HCT116 (cell line): ENCODE measurements around the gene SCGB2B2. TPM values are rescaled to one million over a fixed set of nuclear protein-coding genes. Genes with fewer than 3 reads are reported as not detected.

ENCODE experiments used
- ATAC-seq: fragments of 200-7000 bp; cut with Tn5 transposase; 2 replicates; pipeline ENCODE4 v1.9.1; 2020; ENCODE audit warnings: mild to moderate bottlenecking, moderate library complexity
- BruUV-seq: library from RNA; stranded (reverse); fragments of 400-500 nt; replicated peaks from 2 replicates; lab custom pipeline; 2021; lab: Mats Ljungman, UMichigan
- CTCF ChIA-PET: fragments of 300-600 bp; sonication (Branson Sonifier 250); formaldehyde crosslinking; loops from one replicate; lab custom pipeline; 2021; ENCODE audit warnings: antibody characterized with exemption; lab: Charles Lee
- POLR2A ChIA-PET: fragments of 300-600, 350-600 bp; sonication (Branson Sonifier 250); formaldehyde crosslinking; loops from one replicate; lab custom pipeline; 2021; ENCODE audit warnings: antibody characterized with exemption; lab: Charles Lee
- RAD21 ChIA-PET, 2 experiments: fragments of 300-600 bp; sonication (Branson Sonifier 250); formaldehyde crosslinking; loops; one replicate each; lab custom pipeline; 2023; ENCODE audit warnings: low total read pairs in 2 of 2; ENCODE audit not compliant: uncharacterized antibody in 2 of 2, unreplicated experiment in 2 of 2, low non-redundant PET in 1 of 2; lab: Charles Lee
- DNase-seq: peaks from one replicate; pipeline ENCODE4 v3.0.0-alpha.2; 2010; ENCODE audit warnings: low read depth, low spot score
- H2AFZ ChIP-seq: fragments of 200-600 bp; shearing (Covaris generic), sonication (generic); 2 replicates; pipeline ENCODE4 v1.6.1; 2017; ENCODE audit warnings: low read depth, mixed run types, mixed read lengths, antibody characterized with exemption, low read length; ENCODE audit not compliant: poor library complexity, severe bottlenecking
- H3K27ac ChIP-seq: 2 replicates; pipeline ENCODE4 v1.5.1; 2012; ENCODE audit warnings: low read depth, low read length
- H3K27me3 ChIP-seq: fragments of 200-600 bp; sonication (generic); 2 replicates; pipeline ENCODE4 v1.6.1; 2016; ENCODE audit warnings: mixed run types, low read length, mixed read lengths; ENCODE audit not compliant: insufficient read depth
- H3K36me3 ChIP-seq, 2 experiments: fragments of 200-500 bp in 1 of 2; fragments of 200-600 bp in 1 of 2; sonication (Bioruptor generic) in 1 of 2; sonication (generic) in 1 of 2; 2 replicates each; pipeline versions ENCODE4 v1.5.1 to v1.6.1; 2014 to 2016; ENCODE audit warnings: low read length in 2 of 2, inconsistent platforms in 1 of 2, mixed read lengths in 1 of 2, mixed run types in 1 of 2; ENCODE audit not compliant: insufficient read depth in 2 of 2, control insufficient read depth in 1 of 2
- H3K4me1 ChIP-seq, 2 experiments: fragments of 200-600 bp in 1 of 2; sonication (generic) in 1 of 2; 2 replicates each; pipeline versions ENCODE4 v1.5.1 to v1.6.1; 2012 to 2017; ENCODE audit warnings: low read length in 2 of 2, inconsistent platforms in 1 of 2, mild to moderate bottlenecking in 1 of 2, mixed read lengths in 1 of 2, mixed run types in 1 of 2, moderate library complexity in 1 of 2; ENCODE audit not compliant: insufficient read depth in 2 of 2, control insufficient read depth in 1 of 2
- H3K4me2 ChIP-seq: fragments of 200-600 bp; sonication (generic); 2 replicates; pipeline ENCODE4 v1.6.1; 2017; ENCODE audit warnings: mixed run types, low read length, mixed read lengths
- H3K4me3 ChIP-seq, 2 experiments: fragments of 200-600 bp in 1 of 2; sonication (generic) in 1 of 2; replicated peaks in 1 of 2; 2 replicates each; pipeline ENCODE4 v1.5.1; 2011 to 2016; ENCODE audit warnings: low read length in 2 of 2, control low read depth in 1 of 2, low read depth in 1 of 2, mild to moderate bottlenecking in 1 of 2, mixed read lengths in 1 of 2, mixed run types in 1 of 2
- H3K79me2 ChIP-seq: fragments of 200-600 bp; sonication (generic); 2 replicates; pipeline ENCODE4 v1.6.1; 2017; ENCODE audit warnings: mild to moderate bottlenecking, mixed run types, low read length, moderate library complexity, mixed read lengths; ENCODE audit not compliant: insufficient read depth
- H3K9ac ChIP-seq: fragments of 200-600 bp; sonication (generic); 2 replicates; pipeline ENCODE4 v1.6.1; 2016; ENCODE audit warnings: low read length, mixed read lengths
- H3K9me2 ChIP-seq: fragments of 200-600 bp; sonication (generic), shearing (Covaris generic); 2 replicates; pipeline ENCODE4 v1.6.1; 2017; ENCODE audit warnings: mixed run types, mild to moderate bottlenecking, moderate library complexity; ENCODE audit not compliant: insufficient read depth
- H3K9me3 ChIP-seq, 2 experiments: fragments of 200-500 bp in 1 of 2; fragments of 200-600 bp in 1 of 2; sonication (Bioruptor generic) in 1 of 2; sonication (generic) in 1 of 2; 2 replicates each; pipeline ENCODE4 v1.6.1; 2014 to 2017; ENCODE audit warnings: low read length in 2 of 2, mixed read lengths in 2 of 2, inconsistent platforms in 1 of 2, low read depth in 1 of 2, mild to moderate bottlenecking in 1 of 2, mixed run types in 1 of 2, moderate library complexity in 1 of 2; ENCODE audit not compliant: control insufficient read depth in 1 of 2, insufficient read depth in 1 of 2
- H4K20me1 ChIP-seq: fragments of 200-600 bp; sonication (generic), shearing (Covaris generic); 2 replicates; pipeline ENCODE4 v1.6.1; 2017; ENCODE audit warnings: mixed run types, mild to moderate bottlenecking, moderate library complexity; ENCODE audit not compliant: insufficient read depth
- CBX3 ChIP-seq: IDR thresholded peaks from 2 replicates; pipeline ENCODE4 v1.6.1; 2012; ENCODE audit warnings: low read depth
- CEBPB ChIP-seq: IDR thresholded peaks from 2 replicates; pipeline ENCODE4 v1.6.1; 2012; ENCODE audit warnings: low read depth
- CTCF ChIP-seq, 3 experiments: fragments of 200-600 bp in 1 of 3; sonication (generic) in 1 of 3; IDR thresholded peaks in 2 of 3; conservative IDR thresholded peaks in 1 of 3; 2 replicates each; pipeline ENCODE4 v1.5.1; 2012 to 2017; ENCODE audit warnings: low read depth in 2 of 3, low read length in 2 of 3, antibody characterized with exemption in 1 of 3, borderline replicate concordance in 1 of 3, control low read depth in 1 of 3, mild to moderate bottlenecking in 1 of 3, mixed read lengths in 1 of 3, mixed run types in 1 of 3, moderate library complexity in 1 of 3; ENCODE audit not compliant: insufficient read depth in 1 of 3
- EGR1 ChIP-seq: IDR thresholded peaks from 2 replicates; pipeline ENCODE4 v1.6.1; 2012; ENCODE audit warnings: low read depth
- ELF1 ChIP-seq: IDR thresholded peaks from 2 replicates; pipeline ENCODE4 v1.6.1; 2012; ENCODE audit warnings: low read depth, borderline replicate concordance
- EZH2 ChIP-seq: fragments of 200-600 bp; sonication (generic); IDR thresholded peaks from 2 replicates; pipeline ENCODE4 v1.6.1; 2017; ENCODE audit warnings: antibody characterized with exemption, mixed run types
- EZH2phosphoT487 ChIP-seq: fragments of 200-600 bp; IDR thresholded peaks from 2 replicates; pipeline ENCODE4 v1.6.1; 2018; ENCODE audit warnings: antibody characterized with exemption, borderline replicate concordance
- FOSL1 ChIP-seq: IDR thresholded peaks from 2 replicates; pipeline ENCODE4 v1.6.1; 2012; ENCODE audit warnings: low read depth
- RAD21 ChIP-seq: IDR thresholded peaks from 2 replicates; pipeline ENCODE4 v1.6.1; 2012; ENCODE audit warnings: low read depth, mild to moderate bottlenecking
- SIN3A ChIP-seq: IDR thresholded peaks from 2 replicates; pipeline ENCODE4 v1.6.1; 2012; ENCODE audit warnings: low read depth
- SP1 ChIP-seq: IDR thresholded peaks from 2 replicates; pipeline ENCODE4 v1.6.1; 2012; ENCODE audit warnings: low read depth
- SRF ChIP-seq: IDR thresholded peaks from 2 replicates; pipeline ENCODE4 v1.6.1; 2012; ENCODE audit warnings: low read depth
- TCF7L2 ChIP-seq: IDR thresholded peaks from 2 replicates; pipeline ENCODE4 v1.7.0; 2011; ENCODE audit warnings: borderline replicate concordance, inconsistent platforms; ENCODE audit not compliant: insufficient read depth, insufficient read length; ENCODE audit errors: extremely low read depth
- YY1 ChIP-seq: IDR thresholded peaks from 2 replicates; pipeline ENCODE4 v1.6.1; 2011; ENCODE audit warnings: low read length, low read depth, moderate library complexity, mild to moderate bottlenecking; ENCODE audit not compliant: insufficient replicate concordance; ENCODE audit errors: extremely low read depth
- ZFX ChIP-seq: fragments of 450-650 bp; IDR thresholded peaks from 2 replicates; pipeline ENCODE4 v1.6.1; 2017
- ZNF274 ChIP-seq: fragments of 200-500 bp; sonication (Bioruptor generic); IDR thresholded peaks from 2 replicates; pipeline ENCODE4 v1.6.1; 2014; ENCODE audit warnings: mild to moderate bottlenecking, low read depth, low read length, inconsistent platforms
- intact Hi-C: fragments of 100-400 bp; cut with micrococcal nuclease; formaldehyde crosslinking; loops from 2 replicates; pipeline ENCODE4 v1.10.0; 2022
- total RNA-seq: library from RNA; stranded (reverse); gene quantifications from one replicate; pipeline ENCODE4 v1.2.1, GENCODE V29; 2021; ENCODE audit not compliant: unreplicated experiment
- TF ChIP-seq, protein P1 (sequence below): IDR thresholded peaks from 2 replicates; pipeline ENCODE4 v1.6.1; 2012; ENCODE audit warnings: low read depth
- TF ChIP-seq, protein P2 (sequence below): IDR thresholded peaks from 2 replicates; pipeline ENCODE4 v1.6.1; 2011; ENCODE audit warnings: mild to moderate bottlenecking, low read length, moderate library complexity; ENCODE audit not compliant: insufficient replicate concordance; ENCODE audit errors: extremely low read depth

The SCGB2B2 gene
- total RNA-seq, 1 experiment from 2014 or later: 0.27 TPM

- H3K9me3 ChIP-seq: no peaks in the 10 kb centered on the region
Observed at GRCh38 chr19:34673590-34673989, 3.4 kb downstream of the SCGB2B2 start.

More at GRCh38 chr19:34673590-34673989, 3.4 kb downstream of the SCGB2B2 start:
- no TSS peak for BruUV-seq
- peaks cover 7 to 15% of the 10 kb centered on the region in 2 experiments for H3K4me1 ChIP-seq
- ATAC-seq (no peak), DNase-seq (no peak)
- H3K4me2 ChIP-seq: no peak overlapping the region
- H3K27me3 ChIP-seq: no peaks in the 10 kb centered on the region
- H3K79me2 ChIP-seq: no peaks in the 10 kb centered on the region
- no peak for TF ChIP-seq SRF
- no peak for TF ChIP-seq YY1
- TF ChIP-seq CEBPB: no peak
- TF ChIP-seq EGR1: no peak
- TF ChIP-seq, protein P1, sequence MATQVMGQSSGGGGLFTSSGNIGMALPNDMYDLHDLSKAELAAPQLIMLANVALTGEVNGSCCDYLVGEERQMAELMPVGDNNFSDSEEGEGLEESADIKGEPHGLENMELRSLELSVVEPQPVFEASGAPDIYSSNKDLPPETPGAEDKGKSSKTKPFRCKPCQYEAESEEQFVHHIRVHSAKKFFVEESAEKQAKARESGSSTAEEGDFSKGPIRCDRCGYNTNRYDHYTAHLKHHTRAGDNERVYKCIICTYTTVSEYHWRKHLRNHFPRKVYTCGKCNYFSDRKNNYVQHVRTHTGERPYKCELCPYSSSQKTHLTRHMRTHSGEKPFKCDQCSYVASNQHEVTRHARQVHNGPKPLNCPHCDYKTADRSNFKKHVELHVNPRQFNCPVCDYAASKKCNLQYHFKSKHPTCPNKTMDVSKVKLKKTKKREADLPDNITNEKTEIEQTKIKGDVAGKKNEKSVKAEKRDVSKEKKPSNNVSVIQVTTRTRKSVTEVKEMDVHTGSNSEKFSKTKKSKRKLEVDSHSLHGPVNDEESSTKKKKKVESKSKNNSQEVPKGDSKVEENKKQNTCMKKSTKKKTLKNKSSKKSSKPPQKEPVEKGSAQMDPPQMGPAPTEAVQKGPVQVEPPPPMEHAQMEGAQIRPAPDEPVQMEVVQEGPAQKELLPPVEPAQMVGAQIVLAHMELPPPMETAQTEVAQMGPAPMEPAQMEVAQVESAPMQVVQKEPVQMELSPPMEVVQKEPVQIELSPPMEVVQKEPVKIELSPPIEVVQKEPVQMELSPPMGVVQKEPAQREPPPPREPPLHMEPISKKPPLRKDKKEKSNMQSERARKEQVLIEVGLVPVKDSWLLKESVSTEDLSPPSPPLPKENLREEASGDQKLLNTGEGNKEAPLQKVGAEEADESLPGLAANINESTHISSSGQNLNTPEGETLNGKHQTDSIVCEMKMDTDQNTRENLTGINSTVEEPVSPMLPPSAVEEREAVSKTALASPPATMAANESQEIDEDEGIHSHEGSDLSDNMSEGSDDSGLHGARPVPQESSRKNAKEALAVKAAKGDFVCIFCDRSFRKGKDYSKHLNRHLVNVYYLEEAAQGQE: no peak
- TF ChIP-seq, protein P2, sequence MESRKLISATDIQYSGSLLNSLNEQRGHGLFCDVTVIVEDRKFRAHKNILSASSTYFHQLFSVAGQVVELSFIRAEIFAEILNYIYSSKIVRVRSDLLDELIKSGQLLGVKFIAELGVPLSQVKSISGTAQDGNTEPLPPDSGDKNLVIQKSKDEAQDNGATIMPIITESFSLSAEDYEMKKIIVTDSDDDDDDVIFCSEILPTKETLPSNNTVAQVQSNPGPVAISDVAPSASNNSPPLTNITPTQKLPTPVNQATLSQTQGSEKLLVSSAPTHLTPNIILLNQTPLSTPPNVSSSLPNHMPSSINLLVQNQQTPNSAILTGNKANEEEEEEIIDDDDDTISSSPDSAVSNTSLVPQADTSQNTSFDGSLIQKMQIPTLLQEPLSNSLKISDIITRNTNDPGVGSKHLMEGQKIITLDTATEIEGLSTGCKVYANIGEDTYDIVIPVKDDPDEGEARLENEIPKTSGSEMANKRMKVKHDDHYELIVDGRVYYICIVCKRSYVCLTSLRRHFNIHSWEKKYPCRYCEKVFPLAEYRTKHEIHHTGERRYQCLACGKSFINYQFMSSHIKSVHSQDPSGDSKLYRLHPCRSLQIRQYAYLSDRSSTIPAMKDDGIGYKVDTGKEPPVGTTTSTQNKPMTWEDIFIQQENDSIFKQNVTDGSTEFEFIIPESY: no peak
- no peak for TF ChIP-seq SIN3A
- TF ChIP-seq ZFX: no peak
- TF ChIP-seq RAD21: no peak
- no peak for TF ChIP-seq CTCF (IDR thresholded peaks at IDR 0.05 in 2 of 3, conservative IDR thresholded peaks at IDR 0.05 in 1 of 3; ENCODE audit: borderline replicate concordance in 1 of 3, insufficient read depth in 1 of 3, low read depth in 2 of 3, low read length in 2 of 3)
- no peak for TF ChIP-seq ELF1
- TF ChIP-seq EZH2: no peak
- TF ChIP-seq TCF7L2: no peak
- no peak for TF ChIP-seq FOSL1
- no peak for TF ChIP-seq SP1
- TF ChIP-seq ZNF274: no peak
- no peak for TF ChIP-seq EZH2phosphoT487
- TF ChIP-seq CBX3: no peak
- H2AFZ ChIP-seq: no peak overlapping the region
- ChIA-PET RAD21 (no interaction called here), CTCF (no interaction called here), POLR2A (no interaction called here)
- no peaks in the 10 kb centered on the region for H3K9me2 ChIP-seq
- H3K27ac ChIP-seq: no peak overlapping the region
- H3K9ac ChIP-seq: no peak overlapping the region
- intact Hi-C loops: no loop called here
- no peaks in the 10 kb centered on the region for H3K36me3 ChIP-seq
- no peaks in the 10 kb centered on the region for H4K20me1 ChIP-seq
- no peak overlapping the region for H3K4me3 ChIP-seq
